Activated CD8-positive, alpha-beta memory T cell treated with anti-CD3 and anti-CD28 coated beads, Interleukin-2, amount 50 U/mL, for 1 hour (primary cell): ENCODE measurements around the gene ZBTB4.

Source experiments
- DNase-seq: peaks from one replicate; pipeline ENCODE4 v3.0.0-alpha.2; 2020; ENCODE audit errors: extremely low read depth

ZBTB4 gene

DNA sequence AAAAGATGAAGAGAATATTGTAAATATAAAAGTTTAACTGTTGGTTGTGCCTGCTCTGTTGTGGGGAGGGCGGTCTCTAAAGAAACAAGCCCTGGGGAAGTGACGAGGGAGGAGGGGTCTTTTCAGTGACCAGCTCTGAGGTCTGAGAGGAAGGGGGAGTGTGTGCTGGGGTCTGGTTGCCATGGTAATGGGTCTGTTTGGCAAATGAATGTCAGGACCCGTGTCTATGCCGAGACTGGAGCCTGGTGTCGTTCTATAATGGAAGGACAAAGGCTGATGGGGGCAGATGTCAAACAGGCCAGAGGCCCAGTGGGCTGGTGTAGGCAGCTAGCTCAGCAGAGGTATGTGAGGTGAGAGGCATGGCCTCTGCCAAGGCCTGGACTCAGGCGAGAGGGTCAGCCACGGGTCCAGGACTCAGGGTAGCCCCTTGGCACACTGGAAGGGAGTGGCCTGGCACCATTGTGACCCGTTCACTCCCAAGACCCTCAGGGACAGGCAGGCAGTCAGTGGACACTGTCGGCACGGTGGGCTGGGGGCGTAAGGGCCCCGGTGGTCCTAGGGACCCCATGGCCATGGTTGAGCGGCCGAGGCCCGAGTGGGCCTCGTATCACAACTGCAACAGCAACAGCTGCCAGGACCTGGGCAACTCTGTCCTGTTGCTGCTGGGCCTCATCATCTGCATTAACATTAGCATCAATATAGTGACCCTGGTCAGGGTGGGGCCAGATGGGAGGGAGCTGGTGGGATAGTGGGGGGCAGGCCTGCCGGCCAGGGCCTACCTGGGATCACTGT is 59.4 kb downstream of the ZBTB4 start, which contains the start of gene SPEM1:
Gene SPEM1, plus strand, starts transcription at position 506 of the 792 bp plus-strand sequence. Its CDS starts 61 bp downstream, at position 567.
- DNase-seq: no peak

DNA sequence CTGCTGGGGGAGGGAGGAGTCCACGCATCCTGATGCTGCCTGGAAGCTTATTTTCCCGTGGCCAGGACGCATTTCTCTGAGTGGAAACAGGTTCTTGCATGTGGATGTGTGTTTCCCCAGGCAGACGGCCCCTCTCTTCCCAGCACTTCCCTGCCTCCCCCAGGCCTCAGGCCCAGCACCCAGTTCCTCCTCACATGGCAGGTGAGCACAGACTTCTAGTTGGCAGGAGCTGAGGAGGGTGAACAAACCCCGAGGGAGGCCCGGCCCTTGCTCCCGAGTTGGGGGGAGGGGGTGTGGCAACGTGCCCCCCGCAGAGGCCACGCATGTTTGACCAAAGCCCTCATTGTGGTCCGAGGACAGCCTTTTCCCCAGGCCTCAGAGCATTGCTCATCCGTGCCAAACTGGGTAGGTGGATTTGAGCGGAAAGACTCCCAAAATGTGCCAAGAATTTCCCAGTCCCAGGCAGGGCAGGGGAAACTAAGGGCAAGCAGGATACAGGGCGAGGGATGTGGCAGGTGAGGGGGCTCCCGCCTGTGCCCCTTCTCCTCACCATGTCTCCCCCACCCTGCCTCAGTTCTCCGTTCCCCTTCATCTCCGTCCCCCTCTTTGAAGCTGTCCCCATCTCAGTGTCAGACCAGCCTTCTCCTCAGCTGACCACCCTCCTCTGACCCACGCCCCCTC is 60.8 kb downstream of the ZBTB4 start:
- DNase-seq: no peak

DNA sequence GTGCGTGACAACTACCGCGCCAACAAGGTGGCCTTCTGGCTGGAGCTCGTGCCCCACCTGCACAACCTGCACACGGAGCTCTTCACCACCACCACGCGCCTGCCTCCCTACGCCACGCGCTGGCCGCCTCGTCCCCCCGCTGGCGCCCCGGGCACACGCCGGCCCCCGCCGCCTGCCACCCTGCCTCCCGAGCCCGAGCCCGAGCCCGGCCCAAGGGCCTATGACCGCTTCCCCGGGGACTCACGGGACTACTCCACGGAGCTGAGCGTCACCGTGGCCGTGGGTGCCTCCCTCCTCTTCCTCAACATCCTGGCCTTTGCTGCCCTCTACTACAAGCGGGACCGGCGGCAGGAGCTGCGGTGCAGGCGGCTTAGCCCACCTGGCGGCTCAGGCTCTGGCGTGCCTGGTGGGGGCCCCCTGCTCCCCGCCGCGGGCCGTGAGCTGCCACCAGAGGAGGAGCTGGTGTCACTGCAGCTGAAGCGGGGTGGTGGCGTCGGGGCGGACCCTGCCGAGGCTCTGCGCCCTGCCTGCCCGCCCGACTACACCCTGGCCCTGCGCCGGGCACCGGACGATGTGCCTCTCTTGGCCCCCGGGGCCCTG is 62.3 kb downstream of the ZBTB4 start:
- no peak for DNase-seq

DNA sequence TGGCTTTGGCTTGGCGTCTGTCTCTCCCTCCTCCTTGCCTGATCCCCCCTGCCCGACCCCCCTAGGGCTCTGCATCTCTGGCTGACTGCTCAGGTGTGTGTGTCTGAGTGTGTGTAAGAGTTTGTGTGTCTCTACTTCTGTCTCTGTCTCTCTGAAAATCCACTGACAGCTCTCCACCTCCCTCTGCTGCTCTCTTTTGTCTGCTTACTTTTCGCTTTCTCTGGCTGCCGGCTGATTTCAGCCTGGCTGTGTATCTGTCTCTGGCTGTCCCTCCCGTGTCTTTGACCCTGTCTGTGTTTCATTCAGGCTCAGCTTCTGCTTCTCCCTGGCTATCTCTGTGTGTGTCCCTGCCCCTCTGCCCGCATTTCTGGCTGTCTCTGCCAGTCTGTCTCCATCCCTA is 63.1 kb downstream of the ZBTB4 start:
- no peak for DNase-seq

DNA sequence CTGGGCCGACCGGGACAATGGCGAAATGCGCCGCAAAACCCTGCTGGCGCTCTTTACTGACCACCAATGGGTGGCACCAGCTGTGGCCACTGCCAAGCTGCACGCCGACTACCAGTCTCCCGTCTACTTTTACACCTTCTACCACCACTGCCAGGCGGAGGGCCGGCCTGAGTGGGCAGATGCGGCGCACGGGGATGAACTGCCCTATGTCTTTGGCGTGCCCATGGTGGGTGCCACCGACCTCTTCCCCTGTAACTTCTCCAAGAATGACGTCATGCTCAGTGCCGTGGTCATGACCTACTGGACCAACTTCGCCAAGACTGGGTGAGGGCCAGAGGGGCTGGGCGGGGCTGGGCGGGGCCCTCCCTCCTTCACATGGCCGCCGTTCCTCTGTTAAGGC is 63.6 kb downstream of the ZBTB4 start:
- no peak for DNase-seq

DNA sequence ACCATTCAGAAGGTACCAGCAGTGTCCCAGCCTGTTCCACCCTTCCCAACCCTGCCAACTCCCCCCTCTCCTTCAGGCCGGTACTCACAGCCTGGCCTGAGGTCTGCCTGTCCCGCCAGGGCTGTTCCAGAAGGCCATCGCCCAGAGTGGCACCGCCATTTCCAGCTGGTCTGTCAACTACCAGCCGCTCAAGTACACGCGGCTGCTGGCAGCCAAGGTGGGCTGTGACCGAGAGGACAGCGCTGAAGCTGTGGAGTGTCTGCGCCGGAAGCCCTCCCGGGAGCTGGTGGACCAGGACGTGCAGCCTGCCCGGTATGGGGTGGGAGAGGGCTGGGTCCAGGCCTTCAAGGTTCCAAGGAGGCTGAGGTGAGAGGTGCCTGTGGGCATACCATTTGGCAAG is 64.6 kb downstream of the ZBTB4 start:
- DNase-seq: no peak

DNA sequence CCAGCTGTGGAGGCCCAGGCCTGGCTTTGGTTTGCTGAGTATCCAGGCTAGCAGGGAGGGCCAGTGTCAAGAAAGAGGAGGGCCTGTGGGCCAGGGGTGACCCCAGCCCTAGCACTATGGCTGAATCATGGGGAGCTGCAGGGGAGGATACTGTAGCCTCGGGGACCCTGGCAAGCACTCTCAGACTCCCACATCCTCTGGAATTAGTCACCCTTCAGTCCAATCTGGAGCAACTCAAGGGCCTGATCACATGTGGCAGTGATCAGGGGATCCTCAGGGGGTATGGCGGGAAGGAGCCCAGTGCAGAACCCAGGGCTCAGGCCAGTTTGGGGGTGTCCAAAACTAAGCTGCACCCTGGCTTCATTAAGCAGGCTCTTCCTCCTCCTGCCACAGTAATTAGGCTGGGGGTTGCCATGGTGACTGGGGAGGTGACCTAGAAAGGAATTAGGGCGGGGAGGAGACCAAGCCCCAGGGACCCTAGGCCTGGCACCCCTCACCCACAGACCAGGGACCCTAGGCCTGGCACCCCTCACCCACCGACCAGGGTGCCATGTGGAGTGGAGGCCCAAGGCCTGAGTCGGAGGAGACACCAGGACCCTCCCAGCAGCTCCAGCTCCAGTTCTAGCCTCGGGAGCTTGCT is 66.0 kb downstream of the ZBTB4 start:
- no peak for DNase-seq

DNA sequence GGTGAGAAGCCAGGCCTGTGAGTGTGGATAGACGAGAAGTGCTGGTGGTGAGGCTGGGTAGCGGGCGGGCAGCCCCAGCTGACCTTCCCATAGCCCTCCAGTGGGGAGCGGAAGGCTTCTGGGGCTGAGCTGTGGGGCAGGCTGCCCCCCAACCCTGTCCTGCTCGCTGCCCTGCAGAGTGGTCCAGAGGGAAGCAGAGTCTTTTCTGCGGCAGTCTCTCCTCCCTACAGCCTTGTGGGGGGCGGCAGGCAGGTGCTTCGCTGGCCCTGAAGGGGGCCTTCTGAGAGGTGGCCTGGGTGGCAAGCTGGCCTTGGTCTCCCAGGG is 68.0 kb downstream of the ZBTB4 start:
- DNase-seq: no peak

DNA sequence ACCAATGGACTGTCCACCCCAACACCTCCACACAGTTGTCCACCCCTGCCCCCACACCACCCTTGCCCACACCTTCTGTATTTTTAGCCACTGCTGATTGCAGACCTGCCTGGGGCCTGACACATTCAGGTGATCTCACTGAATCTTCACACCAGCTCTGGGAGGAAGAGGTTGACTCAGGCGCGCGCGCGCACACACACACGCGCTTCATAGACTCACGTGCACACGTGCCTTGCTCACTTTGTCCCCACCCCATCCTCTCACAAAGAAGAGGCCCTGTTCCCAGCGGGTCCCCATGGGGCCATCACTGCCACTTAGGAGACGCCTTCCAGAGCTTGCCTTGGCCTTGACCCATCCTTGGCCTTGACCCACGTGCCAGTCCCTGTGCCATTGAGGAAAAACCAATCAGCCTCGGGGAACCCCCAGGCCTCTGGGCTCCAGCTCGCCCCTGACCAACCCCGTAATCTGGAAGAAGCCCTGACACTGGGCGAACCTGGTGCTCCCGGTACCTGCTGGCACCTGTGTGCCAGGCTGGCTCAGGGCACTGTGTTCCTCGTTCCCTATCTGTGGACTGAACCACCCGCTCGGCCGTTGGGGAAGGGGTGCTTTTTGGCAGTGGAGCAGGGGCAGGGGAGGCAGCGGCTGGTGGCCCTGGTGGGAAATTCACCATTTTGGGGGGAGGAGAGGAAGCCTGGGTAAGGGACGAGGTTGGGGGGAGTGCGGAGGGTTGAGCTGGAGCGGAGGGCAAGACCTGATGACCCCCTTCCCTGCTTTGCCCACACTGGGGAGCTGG is 68.6 kb downstream of the ZBTB4 start:
- DNase-seq: no peak

DNA sequence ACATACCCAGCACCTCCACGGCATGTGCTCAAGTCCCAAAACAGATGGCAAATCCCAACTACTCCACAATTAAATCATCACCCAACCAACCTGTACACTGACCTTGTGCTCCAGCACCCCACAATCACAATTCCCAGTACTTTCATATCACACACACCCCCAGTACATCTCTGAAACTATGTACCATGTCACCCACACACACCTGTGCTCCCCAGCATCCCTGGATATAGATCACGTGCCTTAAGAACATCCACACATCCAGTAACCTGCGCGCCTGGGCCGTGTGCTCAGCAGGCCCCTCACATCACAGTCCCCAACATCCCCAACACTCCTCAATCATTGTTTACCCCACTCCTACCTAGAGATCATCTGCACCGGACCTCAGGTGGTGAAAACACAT is 69.7 kb downstream of the ZBTB4 start:
- DNase-seq: no peak
